HT1080 (cell line): Measurements from ENCODE around the gene S100A9. TPM values are rescaled to one million over a fixed set of nuclear protein-coding genes. Genes with fewer than 3 reads are reported as not detected.
"Not testable (repeated sequence)": the region's sequence is repeated elsewhere in the genome, so short reads cannot be mapped to it uniquely, and the experiment has no call there.

Experiments
- DNase-seq: peaks from one replicate; pipeline ENCODE4 v3.0.0-alpha.2; 2015; ENCODE audit warnings: low read depth
- polyA plus RNA-seq, 2 experiments: library from polyadenylated mRNA; depleted of rRNA; stranded (reverse); fragments of >200 nt; gene quantifications; 2 replicates each; pipeline ENCODE4 v1.2.3, GENCODE V29; 2015
- total RNA-seq: library from RNA; depleted of rRNA; stranded (reverse); fragments of >200 nt; shearing (Covaris generic); gene quantifications from 2 replicates; pipeline ENCODE4 v1.2.3, GENCODE V29; 2014; rRNA removed

S100A9 gene
- total RNA-seq: not detected in 2 replicates
- polyA plus RNA-seq (2015; cell fraction: cytosol; rRNA removed): not detected in 2 replicates
- polyA plus RNA-seq (2015; cell fraction: nucleus; rRNA removed): not detected in 2 replicates

- no peak for DNase-seq
Observed at GRCh38 chr1:153357853-153358690, at the start of gene S100A9. Gene S100A9 (plus strand): TSS chr1:153357854. CDS start chr1:153358284, 430 bp downstream.

DNA sequence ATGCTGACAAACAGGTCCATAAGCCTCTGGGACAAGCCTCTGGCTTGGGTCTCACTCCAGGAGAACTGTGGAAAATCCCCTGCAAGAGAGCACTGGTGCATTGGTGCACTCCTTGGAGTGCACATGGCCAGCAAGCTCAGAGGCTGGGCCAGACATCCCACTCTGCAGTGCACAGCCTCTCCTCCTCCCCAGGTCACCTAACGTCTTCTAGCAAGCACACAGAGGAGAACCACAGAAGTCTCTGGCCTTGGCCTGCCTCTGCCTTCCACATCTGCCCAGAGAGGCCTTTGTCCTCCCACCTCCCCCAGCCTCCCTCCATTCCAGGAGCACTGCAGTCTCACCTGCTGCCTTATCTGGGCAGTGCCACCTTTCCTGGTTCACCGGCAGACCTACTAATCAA is 49.1 kb upstream of the S100A9 start:
- no peak for DNase-seq

- no peak for DNase-seq
Observed at GRCh38 chr1:153309441-153309840, 48.2 kb upstream of the S100A9 start.

DNA sequence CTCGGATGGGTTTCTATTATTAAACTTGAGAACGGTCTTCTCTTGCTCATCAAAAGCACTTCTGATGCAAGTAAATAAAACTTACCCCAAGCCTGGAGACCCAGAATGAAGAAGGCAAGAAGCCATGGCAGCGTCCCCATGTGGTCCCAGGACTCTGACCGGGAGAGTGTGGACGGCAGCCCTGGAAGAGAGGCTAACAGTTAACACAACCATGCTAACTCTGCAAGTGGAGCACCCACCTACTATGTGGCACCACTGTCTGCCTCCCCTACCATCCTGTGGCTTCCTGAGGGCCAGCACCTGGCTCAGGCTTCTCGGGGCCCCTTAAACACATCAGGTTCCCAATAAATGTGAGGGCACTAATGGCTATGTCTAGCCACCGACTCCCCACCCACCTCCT is 47.1 kb upstream of the S100A9 start:
- no peak for DNase-seq

DNA sequence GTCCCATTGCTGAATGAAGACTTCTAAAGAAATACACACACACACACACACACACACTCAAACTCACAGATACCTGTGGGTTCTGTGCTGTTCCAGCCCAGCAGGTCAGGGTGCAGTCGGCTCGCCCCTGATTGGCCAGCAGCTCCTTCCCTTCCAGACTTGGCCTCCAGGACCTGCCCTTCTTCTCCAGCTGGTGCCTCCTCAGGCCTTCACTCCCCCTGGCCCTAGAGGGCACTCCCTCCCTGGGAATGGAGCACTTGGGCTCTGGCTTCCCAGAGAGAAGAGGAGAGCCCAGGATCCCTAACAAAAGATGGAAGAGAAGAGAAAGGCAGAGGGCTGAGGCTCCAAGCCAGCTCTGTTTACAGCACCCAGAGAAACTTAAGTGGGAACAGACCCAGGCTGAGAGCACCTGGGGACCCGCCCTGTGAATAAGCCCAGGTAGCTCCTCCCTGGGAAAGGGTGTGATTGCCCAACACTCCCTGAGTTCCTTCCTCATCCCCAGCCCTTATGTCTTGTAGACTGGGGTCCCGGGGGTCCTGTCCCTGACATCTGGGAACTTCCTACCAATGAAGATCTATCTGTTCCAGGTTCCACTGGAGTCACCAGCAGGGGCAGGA is 45.0 kb upstream of the S100A9 start, which contains the start of gene PGLYRP3:
PGLYRP3 (minus strand) TSS at position 383 of the 617 bp plus-strand sequence. CDS start 2,287 bp downstream, outside the sequence.
- no peak for DNase-seq

DNA sequence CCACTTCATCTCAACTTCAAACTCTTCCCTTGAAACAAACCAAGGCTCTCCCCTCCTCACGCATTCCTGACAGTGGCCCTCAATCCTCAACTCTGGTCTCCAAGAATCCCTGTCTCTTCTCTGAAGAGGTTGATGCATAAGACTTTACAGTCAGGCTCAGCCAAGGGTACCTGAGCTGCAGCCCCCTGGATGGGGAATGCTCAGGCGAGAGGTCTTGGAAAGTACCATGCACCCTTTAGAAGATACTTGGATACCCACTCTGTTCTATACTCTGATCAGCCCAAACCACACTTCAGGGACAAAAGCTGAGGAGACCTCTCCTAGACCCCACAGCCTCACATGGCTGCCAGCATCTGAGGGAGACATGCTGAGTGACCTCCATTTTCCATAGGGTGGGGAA is 44.4 kb upstream of the S100A9 start:
- no peak for DNase-seq

DNA sequence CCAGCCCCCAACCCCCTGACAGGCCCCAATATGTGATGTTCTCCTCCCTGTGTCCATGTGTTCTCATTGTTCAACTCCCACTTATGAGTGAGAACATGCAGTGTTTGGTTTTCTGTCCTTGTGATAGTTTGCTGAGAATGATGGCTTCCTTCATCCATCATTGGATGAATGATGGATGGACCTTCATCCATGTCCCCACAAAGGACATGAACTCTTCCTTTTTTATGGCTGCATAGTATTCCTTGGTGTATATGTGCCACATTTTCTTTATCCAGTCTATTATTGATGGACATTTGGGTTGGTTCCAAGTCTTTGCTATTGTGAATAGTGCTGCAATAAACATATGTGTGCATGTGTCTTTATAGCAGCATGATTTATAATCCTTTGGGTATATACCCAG is 43.3 kb upstream of the S100A9 start:
- DNase-seq: not testable (repeated sequence)

DNA sequence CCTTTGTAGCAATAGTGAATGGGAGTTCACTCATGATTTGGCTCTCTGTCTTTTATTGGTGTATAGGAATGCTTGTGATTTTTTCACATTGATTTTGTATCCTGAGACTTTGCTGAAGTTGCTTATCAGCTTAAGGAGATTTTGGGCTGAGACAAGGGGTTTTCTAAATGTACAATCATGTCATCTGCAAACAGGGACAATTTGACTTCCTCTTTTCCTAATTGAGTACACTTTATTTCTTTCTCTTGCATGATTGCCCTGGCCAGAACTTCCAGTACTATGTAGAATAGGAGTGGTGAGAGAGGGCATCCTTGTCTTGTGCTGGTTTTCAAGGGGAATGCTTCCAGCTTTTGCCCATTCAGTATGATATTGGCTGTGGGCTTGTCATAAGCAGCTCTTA is 41.6 kb upstream of the S100A9 start:
- DNase-seq: not testable (repeated sequence)

GRCh38 chr1:153318145-153318544 is 39.5 kb upstream of the S100A9 start:
- DNase-seq: not testable (repeated sequence)

DNA sequence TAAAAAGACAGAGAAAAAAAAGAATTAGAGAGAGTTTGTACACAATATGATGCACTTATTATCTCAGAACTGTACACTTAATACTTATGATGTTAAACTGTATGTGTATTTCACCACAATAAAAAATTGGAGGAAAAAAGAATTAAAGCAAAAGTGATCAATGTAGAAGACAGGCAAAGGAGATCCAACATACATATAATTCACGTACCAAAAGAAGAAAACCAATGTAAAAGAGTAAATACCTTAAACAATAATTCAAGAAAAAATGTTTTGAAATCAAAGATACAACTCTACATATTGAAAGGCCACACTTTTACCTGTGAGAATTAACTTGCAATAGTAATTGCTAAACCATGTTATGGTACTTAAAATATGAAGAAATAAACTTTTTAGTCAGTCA is 35.1 kb upstream of the S100A9 start:
- DNase-seq: no peak

GRCh38 chr1:153324912-153325311 is 32.7 kb upstream of the S100A9 start:
- no peak for DNase-seq

DNA sequence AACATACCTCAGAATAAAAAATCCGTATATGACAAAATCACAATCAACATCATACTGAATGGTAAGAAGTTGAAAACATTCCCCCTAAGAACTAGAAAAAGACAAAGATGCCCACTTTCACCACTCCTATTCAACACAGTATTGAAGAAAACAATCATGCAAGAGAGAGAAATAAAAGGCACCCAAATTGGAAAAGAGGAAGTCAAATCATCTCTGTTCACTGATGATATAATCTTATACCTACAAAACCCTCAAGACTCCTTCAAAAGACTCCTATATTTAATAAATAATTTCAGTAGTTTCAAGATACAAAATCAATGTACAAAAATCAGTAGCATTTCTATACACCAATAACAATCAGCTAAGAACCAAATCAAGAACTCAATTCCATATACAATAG is 23.8 kb upstream of the S100A9 start:
- DNase-seq: no peak

- no peak for DNase-seq
Observed at GRCh38 chr1:153336650-153337049, 21.0 kb upstream of the S100A9 start.

DNA sequence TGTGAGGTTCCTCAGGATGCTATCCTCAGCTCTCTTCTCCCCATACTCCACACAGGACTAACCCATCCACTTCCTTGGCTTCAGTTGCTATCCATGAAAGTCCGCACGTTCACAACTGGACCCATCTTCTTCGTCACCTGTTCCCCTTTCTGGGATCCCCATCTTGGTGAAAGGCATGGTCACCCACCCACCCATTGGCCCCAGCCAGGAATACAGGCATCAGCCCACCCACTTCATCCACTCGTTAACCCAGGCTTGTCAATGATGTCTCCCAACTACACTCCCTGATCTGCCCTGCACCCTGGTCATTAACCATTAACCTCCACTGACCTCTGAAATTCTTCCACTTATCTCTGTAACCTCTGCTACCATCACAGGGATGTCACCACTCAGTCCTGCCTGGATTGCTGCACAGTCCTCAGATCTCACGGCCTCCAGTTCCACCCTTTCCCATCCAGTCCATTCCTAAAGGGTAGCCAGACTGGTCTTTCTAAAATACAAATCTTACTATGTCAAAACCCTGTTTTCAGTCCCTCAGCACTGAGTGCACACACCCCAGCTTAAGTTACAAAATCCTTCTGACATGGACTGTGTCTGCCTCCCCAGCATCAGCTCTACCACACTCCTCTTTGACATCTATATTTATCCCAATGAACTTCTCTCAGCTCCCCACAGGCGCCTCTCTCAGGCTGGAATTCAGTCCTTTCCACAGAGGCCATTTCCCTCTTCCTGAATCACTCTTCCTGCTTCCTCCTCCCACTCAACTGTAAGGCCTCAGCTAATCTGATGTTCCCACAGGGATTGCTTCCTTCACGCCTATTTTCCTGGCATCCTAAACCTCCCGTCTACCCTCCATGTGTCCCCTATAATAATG is 19.4 kb upstream of the S100A9 start:
- no peak for DNase-seq

DNA sequence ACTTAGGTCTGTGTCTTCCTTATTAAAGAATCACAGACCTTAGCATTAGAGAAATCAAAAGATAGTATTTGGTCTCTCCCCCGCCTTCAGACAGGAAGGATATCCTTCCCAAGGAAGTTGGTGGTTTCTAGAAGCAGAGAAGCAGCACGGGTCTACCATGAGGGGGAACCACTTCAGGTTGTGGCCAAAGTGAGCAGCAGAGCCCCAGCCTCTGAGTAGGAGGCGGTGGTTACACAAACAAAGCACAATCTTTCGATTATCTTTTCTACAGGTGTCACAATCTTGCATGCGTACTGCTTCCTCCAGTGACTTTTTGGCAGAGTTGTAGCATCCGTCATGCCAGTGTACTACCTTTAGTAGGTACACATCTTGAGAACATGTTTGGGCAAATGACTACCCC is 17.9 kb upstream of the S100A9 start:
- DNase-seq: no peak

DNA sequence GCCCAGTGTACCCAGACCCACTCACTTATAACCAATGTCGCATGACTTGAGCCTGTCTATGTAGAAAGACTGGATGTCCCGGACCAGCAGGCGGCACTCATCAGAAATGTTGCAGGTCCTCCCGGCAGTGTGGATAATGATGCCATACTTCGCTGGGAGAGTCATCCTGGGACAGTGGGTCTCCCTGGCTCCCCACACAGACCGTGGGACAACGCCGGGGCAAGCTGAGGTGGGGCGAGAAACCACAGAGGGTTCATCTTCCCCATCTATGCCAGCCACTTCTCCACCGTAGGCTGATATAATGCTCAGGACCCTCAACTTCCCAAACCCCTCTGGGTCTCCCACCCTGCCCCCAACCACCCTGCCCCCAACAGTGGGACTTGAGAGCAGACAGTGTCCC is 17.3 kb upstream of the S100A9 start:
- no peak for DNase-seq

DNA sequence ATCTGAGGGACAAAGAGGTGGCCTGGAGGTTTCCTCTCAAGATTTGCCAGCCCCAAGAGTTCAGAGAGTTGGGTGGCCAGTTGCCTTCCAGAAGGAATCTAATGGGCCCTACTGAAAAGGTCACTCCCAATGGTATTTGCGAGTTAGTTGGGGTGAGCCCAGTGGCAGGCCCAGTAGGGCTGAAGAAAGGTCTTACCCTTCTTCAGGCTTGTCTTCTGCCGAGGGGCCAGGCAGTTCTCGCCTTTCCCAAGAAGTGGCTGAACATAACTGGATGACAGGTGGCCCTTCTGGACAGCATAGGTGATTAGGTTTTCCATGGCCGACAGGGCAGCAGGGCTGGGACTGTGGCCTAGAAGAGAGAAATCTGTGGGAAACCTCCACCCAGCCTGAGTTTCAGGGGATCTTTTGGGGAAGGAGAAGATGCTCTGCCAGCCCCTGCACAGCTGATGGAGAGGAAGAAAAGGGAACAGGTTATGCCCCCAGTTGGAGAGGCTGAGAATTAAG is 16.2 kb upstream of the S100A9 start:
- no peak for DNase-seq

DNA sequence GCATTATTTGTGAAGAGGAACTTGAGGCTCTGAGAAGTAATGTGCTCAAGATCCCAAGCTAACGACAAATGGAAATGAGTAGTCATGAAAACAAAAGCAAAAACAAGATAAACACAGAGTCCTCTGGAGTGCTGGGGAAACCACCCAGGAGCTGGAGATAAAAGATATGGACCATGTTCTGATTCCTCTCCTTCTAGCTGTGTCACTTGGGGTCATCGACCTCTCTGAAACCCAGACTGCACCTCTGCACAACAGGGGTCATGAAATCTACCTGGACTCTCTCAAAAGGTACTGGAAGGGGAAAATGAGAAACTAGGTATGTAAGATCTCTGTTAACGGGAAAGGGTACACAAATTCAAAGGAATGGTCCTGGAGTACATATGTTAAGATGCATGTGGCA is 15.5 kb upstream of the S100A9 start:
- DNase-seq: no peak

GRCh38 chr1:153343040-153343681 is 14.5 kb upstream of the S100A9 start:
- DNase-seq: no peak

GRCh38 chr1:153343811-153344717 is 13.6 kb upstream of the S100A9 start:
- DNase-seq: no peak
